HTERT RPE-1 (cell line): ENCODE data around the gene THEMIS2.

Experiments used
- in situ Hi-C: fragments of 300-500 bp; cut with MboI; formaldehyde crosslinking; loops from 4 replicates; pipeline ENCODE4 v1.14.3; 2020; ENCODE audit warnings: low sequenced_read_pairs

The THEMIS2 gene

GRCh38 chr1:27885114-27885528 is 12.8 kb downstream of the THEMIS2 start:
- in situ Hi-C loops: no loop called here

- in situ Hi-C loops: no loop called here
Measured at GRCh38 chr1:27885621-27886352, 13.4 kb downstream of the THEMIS2 start.

- in situ Hi-C loops: no loop called here
Measured at GRCh38 chr1:27886353-27886679, 14.0 kb downstream of the THEMIS2 start.

- in situ Hi-C loops: no loop called here
Measured at GRCh38 chr1:27886744-27887143, 14.4 kb downstream of the THEMIS2 start.

GRCh38 chr1:27887215-27888021 is 15.1 kb downstream of the THEMIS2 start:
- in situ Hi-C loops: no loop called here

GRCh38 chr1:27889506-27889905 is 17.2 kb downstream of the THEMIS2 start:
- in situ Hi-C loops: no loop called here

GRCh38 chr1:27891196-27891889 is 19.0 kb downstream of the THEMIS2 start:
- in situ Hi-C loops: no loop called here

GRCh38 chr1:27894521-27894920 is 22.2 kb downstream of the THEMIS2 start:
- in situ Hi-C loops: no loop called here

GRCh38 chr1:27906759-27907158 is 34.4 kb downstream of the THEMIS2 start:
- in situ Hi-C loops: no loop called here

GRCh38 chr1:27912429-27912828 is 40.1 kb downstream of the THEMIS2 start:
- in situ Hi-C loops: no loop called here

- in situ Hi-C loops: no loop called here
Measured at GRCh38 chr1:27915082-27915575, 42.8 kb downstream of the THEMIS2 start.

- in situ Hi-C loops: no loop called here
Measured at GRCh38 chr1:27922272-27922671, 49.9 kb downstream of the THEMIS2 start.

GRCh38 chr1:27928216-27928954 is 56.0 kb downstream of the THEMIS2 start:
- in situ Hi-C loops: no loop called here

- in situ Hi-C loops: no loop called here
Measured at GRCh38 chr1:27931184-27931583, 58.8 kb downstream of the THEMIS2 start.

GRCh38 chr1:27931759-27932158 is 59.4 kb downstream of the THEMIS2 start:
- in situ Hi-C loops: no loop called here

GRCh38 chr1:27934818-27935549 is 62.6 kb downstream of the THEMIS2 start, which contains the start of gene SMPDL3B:
SMPDL3B (plus strand) TSS chr1:27935000; CDS start chr1:27935184, 184 bp downstream.
- in situ Hi-C loops: no loop called here

- in situ Hi-C loops: no loop called here
Measured at GRCh38 chr1:27935721-27936120, 63.4 kb downstream of the THEMIS2 start.
